ENCODE data around the gene DDX5.

Gene DDX5

DNA sequence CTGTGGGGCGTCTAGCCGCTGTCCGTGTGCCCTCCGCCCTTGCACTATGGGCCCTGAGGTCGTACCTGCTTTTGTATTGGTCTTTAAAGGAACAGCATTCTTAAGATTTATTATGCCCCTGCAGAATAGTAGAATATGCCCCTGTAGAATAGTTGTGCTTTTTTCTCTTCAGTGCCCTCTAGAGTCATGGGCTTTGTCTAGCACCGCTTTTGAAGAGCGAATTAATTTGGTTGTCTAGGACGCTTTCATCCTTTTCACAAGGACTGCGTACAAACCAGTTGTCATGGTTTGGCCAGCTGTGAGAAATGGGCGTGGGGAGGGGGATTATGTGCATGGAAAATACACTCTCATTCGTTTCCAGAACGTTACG, 1.3 kb upstream of the DDX5 start:
- Histone ChIP-seq H3K4me1 (ENCODE audit: insufficient read depth, poor library complexity, severe bottlenecking) (peaks cover 25% of the 10 kb centered on the region), H3K36me3 (ENCODE audit: low read depth) (peaks cover 82% of the 10 kb centered on the region), H3K27me3 (ENCODE audit: insufficient read depth, poor library complexity, severe bottlenecking) (no peaks in the 10 kb centered on the region), H3K9me3 (ENCODE audit: severe bottlenecking) (no peaks in the 10 kb centered on the region), H3K4me3 (ENCODE audit: severe bottlenecking) (peak overlapping the region; percentile 85), H3K27ac (ENCODE audit: poor library complexity, severe bottlenecking) (peak overlapping the region; percentile 92)
- DNase-seq (ENCODE audit: low spot score) (no peak), ATAC-seq (ENCODE audit: low read depth) (peak; percentile 43)
- peak; percentile 67 for TF ChIP-seq CTCF (IDR thresholded peaks at IDR 0.05; ENCODE audit: poor library complexity, severe bottlenecking)

DNA sequence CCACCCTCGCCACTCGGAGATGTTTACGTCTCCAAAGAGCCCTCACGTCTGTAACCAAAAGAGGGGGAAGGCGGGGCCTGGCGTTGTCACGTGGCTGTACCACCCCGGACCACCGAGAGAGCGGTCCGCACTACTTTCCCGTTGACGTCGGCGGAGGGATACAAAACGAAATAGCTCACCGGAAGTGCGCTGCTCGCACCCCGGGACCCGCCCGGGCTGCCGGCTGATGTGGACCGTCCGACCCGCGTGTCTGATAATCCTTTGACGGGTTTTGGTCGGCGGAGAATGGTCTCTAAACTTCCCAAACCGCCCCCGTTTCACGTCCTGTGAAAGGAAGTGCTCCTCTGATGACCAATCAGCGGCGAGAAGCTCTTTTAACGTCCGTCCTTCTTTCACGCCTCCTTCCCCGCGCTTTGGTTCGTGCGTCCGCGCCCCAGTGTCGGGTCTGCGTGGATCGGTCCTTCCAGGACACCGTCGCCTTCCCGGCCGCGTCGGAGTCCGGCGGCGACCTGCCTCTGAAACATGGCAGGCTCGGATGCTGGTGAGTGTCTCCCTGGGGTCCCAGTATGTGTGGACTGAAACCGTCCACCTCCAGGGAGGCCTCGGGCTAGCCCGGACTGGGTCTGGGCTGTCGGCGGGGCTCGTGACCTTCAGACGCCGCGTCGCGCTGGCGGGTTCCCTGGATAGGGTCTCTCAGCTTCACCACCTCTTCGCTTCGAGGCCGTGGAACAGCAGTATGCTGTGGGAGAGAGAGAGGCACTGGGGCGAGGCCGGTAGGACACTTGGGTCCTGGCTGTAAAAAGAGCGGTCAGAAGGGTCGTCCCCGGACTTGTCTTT, 705 bp upstream of the DDX5 start, which contains the start of gene CEP95:
TSS of gene CEP95 (plus strand) at position 402 of the 837 bp plus-strand sequence. CDS start at position 523, 121 bp downstream.
- Histone ChIP-seq H3K27me3 (ENCODE audit: insufficient read depth, poor library complexity, severe bottlenecking) (no peaks in the 10 kb centered on the region), H3K4me3 (ENCODE audit: severe bottlenecking) (peak within 1 kb of the TSS; percentile 85)
- TF ChIP-seq CTCF (IDR thresholded peaks at IDR 0.05; ENCODE audit: poor library complexity, severe bottlenecking): no peak

GRCh38 chr17:64505340-64506200, 519 bp downstream of the DDX5 start:
- ATAC-seq (ENCODE audit: low read depth) (peak; percentile 45), DNase-seq (ENCODE audit: low spot score) (peak; percentile 83)
- H3K27me3 ChIP-seq (ENCODE audit: insufficient read depth, poor library complexity, severe bottlenecking): no peaks in the 10 kb centered on the region
- TF ChIP-seq CTCF (IDR thresholded peaks at IDR 0.05; ENCODE audit: poor library complexity, severe bottlenecking): no peak
- H3K4me3 ChIP-seq (ENCODE audit: severe bottlenecking): peak overlapping the region; percentile 85
- H3K36me3 ChIP-seq (ENCODE audit: low read depth): peaks cover 82% of the 10 kb centered on the region
- H3K9me3 ChIP-seq (ENCODE audit: severe bottlenecking): no peaks in the 10 kb centered on the region
- H3K4me1 ChIP-seq (ENCODE audit: insufficient read depth, poor library complexity, severe bottlenecking): peaks cover 25% of the 10 kb centered on the region
- peak overlapping the region; percentile 92 for H3K27ac ChIP-seq (ENCODE audit: poor library complexity, severe bottlenecking)

More for the DNA sequence above, 705 bp upstream of the DDX5 start, which contains the start of gene CEP95:
- Histone ChIP-seq H3K9me3 (ENCODE audit: severe bottlenecking) (no peaks in the 10 kb centered on the region), H3K36me3 (ENCODE audit: low read depth) (peaks cover 82% of the 10 kb centered on the region), H3K4me1 (ENCODE audit: insufficient read depth, poor library complexity, severe bottlenecking) (peaks cover 25% of the 10 kb centered on the region), H3K27ac (ENCODE audit: poor library complexity, severe bottlenecking) (peak within 1 kb of the TSS; percentile 92)
- DNase-seq (ENCODE audit: low spot score) (peak; percentile 98), ATAC-seq (ENCODE audit: low read depth) (peak; percentile 57)

- no peak for ATAC-seq (ENCODE audit: low read depth)
- H3K4me1 ChIP-seq (ENCODE audit: insufficient read depth, poor library complexity, severe bottlenecking): peaks cover 25% of the 10 kb centered on the region
- no peak for DNase-seq (ENCODE audit: low spot score)
- no peaks in the 10 kb centered on the region for H3K27me3 ChIP-seq (ENCODE audit: insufficient read depth, poor library complexity, severe bottlenecking)
- H3K4me3 ChIP-seq (ENCODE audit: severe bottlenecking): peak overlapping the region; percentile 85
- no peak for TF ChIP-seq CTCF (IDR thresholded peaks at IDR 0.05; ENCODE audit: poor library complexity, severe bottlenecking)
- H3K27ac ChIP-seq (ENCODE audit: poor library complexity, severe bottlenecking): peak overlapping the region; percentile 92
- no peaks in the 10 kb centered on the region for H3K9me3 ChIP-seq (ENCODE audit: severe bottlenecking)
- H3K36me3 ChIP-seq (ENCODE audit: low read depth): peaks cover 82% of the 10 kb centered on the region
These were observed 1.2 kb downstream of the DDX5 start for GRCh38 chr17:64504769-64505339.

Measured in RWPE2 (cell line).